Activated CD8-positive, alpha-beta memory T cell treated with anti-CD3 and anti-CD28 coated beads, Interleukin-2, amount 50 U/mL, for 1 hour (primary cell): ENCODE measurements around the gene COLQ.

ENCODE experiments used
- DNase-seq: peaks from one replicate; pipeline ENCODE4 v3.0.0-alpha.2; 2020; ENCODE audit errors: extremely low read depth

Gene COLQ

DNA sequence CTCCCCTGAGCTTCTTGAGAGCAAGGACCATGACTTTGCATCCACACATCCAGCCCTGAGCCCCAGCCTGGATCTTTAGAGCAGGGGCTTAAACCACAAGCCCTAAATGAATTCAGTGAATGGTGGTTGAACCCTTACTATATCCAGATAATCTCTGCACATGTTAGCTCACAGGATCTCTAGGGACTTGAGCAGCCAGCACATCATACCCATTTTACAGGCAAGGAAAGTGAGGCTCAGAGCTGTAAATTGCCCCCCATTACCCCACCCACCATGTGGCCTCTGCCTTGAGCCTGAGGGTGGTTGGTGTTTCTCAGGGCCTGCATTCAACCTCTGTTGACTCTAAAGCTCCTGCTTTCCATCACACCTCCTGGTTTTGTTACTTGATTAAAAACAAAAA, 66.5 kb downstream of the COLQ start:
- DNase-seq, result no peak

DNA sequence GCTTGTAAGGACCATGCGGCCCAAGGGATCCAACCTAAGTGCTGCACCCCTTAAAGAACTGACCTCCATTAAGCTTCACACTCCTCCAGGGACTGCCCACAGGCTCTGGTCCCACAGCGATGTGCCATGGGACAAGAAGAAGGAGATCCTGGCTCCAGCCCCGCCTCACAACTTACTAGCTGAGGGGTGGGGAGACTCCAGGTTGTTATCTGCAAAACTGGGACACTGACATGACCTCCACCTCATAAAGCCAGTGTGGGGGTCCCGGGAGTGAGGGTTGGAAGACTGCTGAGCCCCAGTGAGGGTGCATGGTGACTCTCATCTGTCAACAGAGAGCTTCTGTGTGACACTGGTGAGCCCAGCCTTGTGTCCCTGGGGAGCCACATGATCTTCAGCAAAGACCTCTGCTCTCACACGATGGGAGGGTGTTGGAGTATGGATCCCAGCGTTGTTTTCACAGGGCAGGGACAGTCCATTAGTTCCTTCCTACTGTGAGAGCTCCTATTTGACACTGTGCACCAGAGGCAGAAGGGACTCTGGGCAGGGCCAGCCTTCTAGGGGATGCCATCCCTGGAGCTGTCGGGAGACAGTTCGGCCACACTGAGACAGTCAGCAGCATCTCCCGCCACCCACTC, 67.4 kb downstream of the COLQ start:
- DNase-seq, result no peak

GRCh38 chr3:15453501-15453900, 68.0 kb downstream of the COLQ start:
- no peak for DNase-seq

- DNase-seq, result no peak
Observed at GRCh38 chr3:15452961-15453360, 68.5 kb downstream of the COLQ start.

GRCh38 chr3:15452156-15452555, 69.3 kb downstream of the COLQ start:
- DNase-seq, result no peak

DNA sequence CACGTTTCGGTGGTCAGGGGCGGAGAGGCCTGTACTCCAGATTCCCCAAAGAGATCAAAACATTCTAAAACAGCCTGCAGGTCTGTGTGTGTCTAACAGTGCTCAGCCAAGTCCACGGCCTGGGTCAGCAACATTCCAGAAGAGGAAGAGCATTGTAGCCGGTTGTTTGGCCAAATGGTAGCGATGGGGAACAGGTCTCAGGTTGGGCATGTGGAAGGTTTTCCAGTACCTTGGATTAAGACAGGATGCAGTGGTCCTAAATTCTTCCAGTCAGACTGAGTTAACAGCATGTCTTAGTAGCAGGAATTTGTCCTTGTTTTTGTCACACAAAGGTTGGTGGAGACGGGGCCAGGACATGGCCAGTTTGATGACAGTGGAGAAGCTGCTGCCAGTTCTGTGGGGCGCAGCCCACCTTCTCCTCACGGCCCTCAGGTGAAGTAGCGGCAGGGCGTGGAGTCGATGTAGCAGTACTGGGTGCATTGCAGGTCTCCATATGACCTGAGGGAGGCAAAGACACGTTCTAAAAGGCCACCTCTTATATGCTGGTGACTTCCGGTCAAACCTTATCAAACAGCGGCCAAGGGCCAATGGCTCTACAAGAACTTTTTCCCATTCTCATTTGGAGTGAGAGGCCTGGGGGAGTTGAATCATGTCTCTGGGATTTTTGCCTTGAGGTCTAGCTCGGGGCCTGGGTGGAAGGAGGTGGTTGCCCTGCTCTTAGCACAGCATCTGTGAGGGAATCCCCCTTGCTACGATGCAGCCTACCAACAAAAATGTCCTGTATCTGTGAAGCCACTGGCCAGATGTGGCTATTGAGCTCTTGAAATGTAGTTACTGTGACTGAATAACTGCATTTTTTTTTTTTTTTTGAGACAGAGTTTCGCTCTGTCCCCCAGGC, 70.0 kb downstream of the COLQ start:
- no peak for DNase-seq

DNA sequence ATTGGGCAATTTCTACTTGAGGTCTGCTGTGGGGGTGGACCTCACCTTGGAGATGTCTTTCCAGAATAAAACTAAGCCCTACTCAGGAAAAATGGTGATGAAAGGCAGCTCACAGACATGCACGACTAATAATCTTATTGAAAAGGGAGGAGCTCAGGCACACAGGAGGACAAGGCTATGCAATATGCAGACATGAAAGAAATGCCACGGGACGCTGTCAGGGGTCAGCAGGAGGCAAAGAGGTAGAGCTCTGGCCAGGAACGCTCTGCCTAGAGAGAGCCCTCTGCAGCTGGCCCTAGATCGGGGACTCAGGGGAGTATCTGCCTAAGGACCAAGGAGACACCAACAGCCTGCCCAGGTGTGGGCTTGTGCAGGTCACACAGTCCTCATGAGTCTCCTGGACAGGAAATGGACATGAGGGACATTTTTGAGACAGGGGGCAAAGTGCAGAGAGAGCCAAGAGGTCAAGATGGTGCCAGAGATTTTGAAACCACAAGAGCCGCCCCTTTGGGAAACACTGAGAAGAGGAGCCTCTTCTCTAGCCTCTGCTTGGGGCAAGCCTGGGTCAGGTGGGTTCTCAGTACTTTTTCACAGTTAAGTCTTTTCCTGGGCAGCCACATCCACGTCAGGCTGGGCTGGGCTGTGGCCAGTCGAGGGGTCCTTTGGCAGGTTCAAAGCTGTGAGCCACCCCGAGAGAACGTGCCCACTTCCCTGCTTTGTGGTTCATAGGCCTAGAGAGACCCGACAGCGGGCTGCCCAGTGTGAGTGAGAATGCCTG, 70.9 kb downstream of the COLQ start:
- DNase-seq, result no peak

DNA sequence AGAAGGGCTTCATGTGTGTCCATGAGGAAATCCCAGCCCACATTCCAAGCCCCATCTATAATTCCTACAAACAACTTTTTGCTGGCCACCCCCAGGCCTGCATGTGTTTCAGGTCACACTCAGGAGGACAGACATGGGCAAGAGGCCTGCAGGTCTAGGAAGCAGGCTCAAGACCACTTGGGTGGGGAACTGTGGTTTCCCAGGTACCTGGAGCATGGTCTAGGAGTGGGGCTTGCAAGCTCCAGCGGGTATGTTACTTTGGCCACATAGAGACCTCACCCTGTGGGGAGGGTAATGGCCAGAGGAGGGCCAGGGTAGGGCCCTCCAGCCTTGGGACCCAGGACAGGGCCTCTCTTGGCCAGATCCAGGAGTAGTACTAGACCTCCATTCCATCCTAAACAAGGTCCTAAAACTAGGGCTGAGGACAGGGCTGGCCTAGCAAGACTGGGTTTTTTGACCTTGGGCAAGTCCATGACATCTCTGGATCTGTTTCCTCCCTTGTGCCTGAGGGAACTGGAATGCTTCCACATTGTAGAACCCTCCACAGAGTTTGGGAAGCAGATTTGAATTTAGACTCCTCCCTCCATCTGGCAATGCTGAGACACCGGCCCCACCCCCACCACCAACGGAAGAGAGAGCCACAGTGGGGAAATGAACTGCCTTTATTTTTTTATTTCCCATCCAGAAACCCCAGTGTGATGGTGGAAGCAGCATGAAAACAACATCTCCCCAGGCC, 71.8 kb downstream of the COLQ start:
- DNase-seq, result no peak

DNA sequence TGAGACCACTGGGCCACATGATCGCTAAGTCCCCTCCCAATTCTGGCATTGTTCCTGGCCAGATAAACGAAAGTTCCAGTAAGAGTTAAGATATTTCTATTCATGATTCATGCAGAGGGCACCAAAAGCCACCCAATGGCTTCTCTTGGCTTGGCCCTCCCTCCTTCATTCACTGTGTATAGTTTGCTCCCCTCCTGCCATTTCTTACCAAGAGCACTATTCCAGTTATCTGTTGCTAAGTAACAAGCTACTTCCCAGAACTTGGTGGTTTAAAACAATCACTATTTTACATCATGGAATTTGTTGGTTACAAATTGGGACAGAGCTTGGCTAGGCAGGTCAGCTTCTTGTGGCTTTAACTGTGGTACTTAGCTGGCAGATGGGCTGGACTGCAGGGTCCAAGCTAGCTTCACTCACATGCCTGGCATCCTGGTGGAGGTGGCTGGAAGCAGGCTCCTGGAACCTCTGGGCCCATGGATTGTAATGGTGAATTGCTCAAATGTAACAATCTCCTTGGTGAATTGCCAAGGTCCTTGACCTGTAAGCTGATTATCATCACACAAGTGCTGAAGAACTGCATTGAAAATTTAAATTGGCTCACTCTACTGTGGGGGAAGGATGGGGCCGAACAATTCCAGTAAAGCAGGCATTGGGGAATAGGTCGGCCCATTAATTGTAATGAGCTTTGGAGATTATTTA, 77.5 kb downstream of the COLQ start:
- no peak for DNase-seq

- DNase-seq, result no peak
Observed at GRCh38 chr3:15440891-15441290, 80.6 kb downstream of the COLQ start.

DNA sequence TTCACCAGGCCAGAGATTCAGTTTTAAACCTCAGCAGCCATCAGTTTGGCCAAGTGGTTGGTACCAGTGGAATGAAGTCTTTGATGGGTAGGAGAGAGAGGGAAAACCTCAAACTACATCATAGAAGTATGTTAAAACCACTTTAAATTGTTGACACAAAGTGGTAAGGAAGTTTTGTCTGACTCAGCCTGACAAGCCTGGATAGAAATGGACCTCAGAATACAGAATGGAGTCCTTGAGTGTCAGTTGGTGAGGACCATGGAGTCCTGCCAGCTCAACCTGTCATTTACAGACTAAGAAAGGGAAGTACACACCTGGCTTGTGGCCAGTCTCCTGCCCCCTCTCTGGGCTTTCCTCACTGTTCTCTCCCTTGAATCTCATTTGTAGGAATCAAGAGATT, 82.0 kb downstream of the COLQ start:
- DNase-seq, result no peak

DNA sequence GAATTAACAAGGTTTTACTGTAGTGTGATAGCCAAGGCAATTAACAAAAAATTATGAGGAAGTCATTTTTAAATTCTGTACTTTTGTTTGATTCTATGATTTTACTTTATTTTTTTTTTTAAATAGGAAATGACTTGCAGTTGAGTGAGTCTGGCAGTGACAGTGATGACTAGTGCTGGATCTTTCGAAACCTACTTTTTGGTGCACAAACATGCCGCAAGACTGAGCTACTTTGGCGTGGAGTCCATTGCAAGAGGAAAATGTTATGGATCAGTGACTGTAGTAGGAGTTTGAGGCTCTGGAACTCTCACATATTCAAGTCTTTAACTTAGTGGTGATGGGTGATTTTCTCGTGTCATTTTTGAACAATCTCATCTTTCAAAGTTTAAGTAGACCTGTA, 82.5 kb downstream of the COLQ start:
- no peak for DNase-seq

DNA sequence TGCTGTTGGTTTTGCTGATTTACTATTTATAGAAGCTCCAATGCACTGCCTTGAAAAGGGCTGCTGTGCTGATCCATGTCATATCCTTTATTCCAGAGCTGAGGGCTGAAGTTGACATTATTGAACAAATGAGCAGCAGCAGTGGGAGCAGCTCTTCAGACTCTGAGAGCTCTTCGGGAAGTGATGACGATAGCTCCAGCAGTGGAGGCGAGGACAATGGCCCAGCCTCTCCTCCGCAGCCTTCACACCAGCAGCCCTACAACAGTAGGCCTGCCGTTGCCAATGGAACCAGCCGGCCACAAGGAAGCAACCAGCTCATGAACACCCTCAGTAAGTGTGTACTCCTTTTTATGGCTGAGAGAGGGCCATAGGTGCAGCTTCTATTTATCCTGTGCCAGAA, 85.3 kb downstream of the COLQ start:
- no peak for DNase-seq

DNA sequence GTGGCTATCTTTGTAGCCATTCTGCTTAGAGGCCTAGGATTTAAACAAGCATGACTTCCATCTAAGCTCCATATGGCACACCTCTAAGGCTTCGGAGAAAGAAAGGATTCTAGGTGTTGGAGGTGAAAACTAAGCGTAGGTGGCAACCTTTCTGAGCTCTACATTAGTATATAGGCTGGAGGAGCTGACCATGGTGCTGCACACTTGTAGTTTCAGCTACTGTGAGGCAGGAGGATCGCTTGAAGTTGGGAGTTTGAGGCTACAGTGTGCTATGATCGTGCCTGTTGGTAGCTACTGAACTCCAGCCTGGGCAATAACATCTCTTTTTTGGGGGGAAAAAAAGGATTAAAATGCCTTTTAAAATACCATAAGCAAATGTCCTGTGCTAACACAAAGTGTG, 86.8 kb downstream of the COLQ start:
- DNase-seq, result no peak

GRCh38 chr3:15433531-15433930, 88.0 kb downstream of the COLQ start:
- no peak for DNase-seq

- no peak for DNase-seq
Observed at GRCh38 chr3:15431256-15431837, 90.2 kb downstream of the COLQ start.

GRCh38 chr3:15430624-15431023, 90.9 kb downstream of the COLQ start:
- no peak for DNase-seq

- no peak for DNase-seq
Observed at GRCh38 chr3:15429080-15429479, 92.4 kb downstream of the COLQ start.

GRCh38 chr3:15428539-15428938, 93.0 kb downstream of the COLQ start:
- no peak for DNase-seq

DNA sequence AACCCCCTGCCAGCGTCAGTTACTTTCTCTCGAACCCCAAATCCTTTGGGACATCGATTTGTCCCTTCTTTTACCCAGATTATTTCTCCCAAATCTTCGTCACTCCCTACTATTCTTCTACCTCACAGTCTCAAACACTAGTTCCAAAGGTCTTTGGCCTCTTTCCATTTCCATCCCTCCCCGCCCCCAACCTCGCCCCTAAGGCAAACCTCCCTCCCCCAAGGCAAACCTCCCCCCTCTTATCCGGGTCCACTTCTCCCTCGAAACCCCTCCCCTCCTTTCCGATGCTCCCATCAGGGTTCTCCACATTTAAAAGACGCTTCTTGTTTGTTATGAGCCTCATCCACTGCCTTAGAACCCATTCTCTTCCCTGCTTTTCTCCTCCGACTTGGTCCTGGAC, 93.5 kb downstream of the COLQ start:
- DNase-seq, result no peak
